Endothelial cell (in vitro differentiated cells): ENCODE data around the gene UNC93B1. TPM values are rescaled to one million over a fixed set of nuclear protein-coding genes. Genes with fewer than 3 reads are reported as not detected.

Experiments
- DNase-seq: peaks from one replicate; pipeline ENCODE4 v3.0.0; 2021; ENCODE audit warnings: low spot score
- H3K27ac Mint-ChIP-seq: one replicate; pipeline ENCODE4 v1.8.0; 2021; ENCODE audit warnings: mixed read lengths, inconsistent platforms; ENCODE audit not compliant: unreplicated experiment
- H3K27me3 Mint-ChIP-seq: one replicate; pipeline ENCODE4 v1.8.0; 2021; ENCODE audit warnings: mild to moderate bottlenecking, moderate library complexity, mixed read lengths, inconsistent platforms; ENCODE audit not compliant: unreplicated experiment
- H3K36me3 Mint-ChIP-seq: one replicate; pipeline ENCODE4 v1.8.0; 2021; ENCODE audit warnings: mild to moderate bottlenecking, low read depth, mixed read lengths, inconsistent platforms; ENCODE audit not compliant: unreplicated experiment
- H3K4me1 Mint-ChIP-seq: one replicate; pipeline ENCODE4 v1.8.0; 2021; ENCODE audit warnings: mild to moderate bottlenecking, mixed read lengths, inconsistent platforms; ENCODE audit not compliant: unreplicated experiment
- H3K4me3 Mint-ChIP-seq: one replicate; pipeline ENCODE4 v1.8.0; 2021; ENCODE audit warnings: mild to moderate bottlenecking, mixed read lengths, inconsistent platforms; ENCODE audit not compliant: unreplicated experiment
- H3K9me3 Mint-ChIP-seq: one replicate; pipeline ENCODE4 v1.8.0; 2021; ENCODE audit warnings: mixed read lengths, inconsistent platforms; ENCODE audit not compliant: unreplicated experiment
- total RNA-seq: library from RNA; stranded (reverse); fragmentation: NEBNext Ultra II Directional; extraction: Animal tissue kit (Norgen Biotek cat#: 25700); gene quantifications from one replicate; pipeline ENCODE4 v1.2.1, GENCODE V29; 2021; ENCODE audit not compliant: unreplicated experiment
- TF ChIP-seq, protein P1 (sequence below): fragments of 200-600 bp; sonication (generic); IDR thresholded peaks from one replicate; pipeline ENCODE4 v1.5.0; 2021; ENCODE audit warnings: antibody characterized with exemption; ENCODE audit not compliant: unreplicated experiment

Gene UNC93B1
- total RNA-seq, 1 donor from 2014 or later = 13.1 TPM

GRCh38 chr11:68039526-68040086 is 35.7 kb upstream of the UNC93B1 start:
- no peak for DNase-seq
- Mint-ChIP-seq H3K27me3 (peaks cover 7% of the 10 kb centered on the region), H3K4me3 (peak overlapping the region; percentile 83), H3K4me1 (peaks cover 16% of the 10 kb centered on the region), H3K27ac (peak overlapping the region; percentile 80), H3K9me3 (no peaks in the 10 kb centered on the region), H3K36me3 (peaks cover 3% of the 10 kb centered on the region)
- TF ChIP-seq, protein P1, sequence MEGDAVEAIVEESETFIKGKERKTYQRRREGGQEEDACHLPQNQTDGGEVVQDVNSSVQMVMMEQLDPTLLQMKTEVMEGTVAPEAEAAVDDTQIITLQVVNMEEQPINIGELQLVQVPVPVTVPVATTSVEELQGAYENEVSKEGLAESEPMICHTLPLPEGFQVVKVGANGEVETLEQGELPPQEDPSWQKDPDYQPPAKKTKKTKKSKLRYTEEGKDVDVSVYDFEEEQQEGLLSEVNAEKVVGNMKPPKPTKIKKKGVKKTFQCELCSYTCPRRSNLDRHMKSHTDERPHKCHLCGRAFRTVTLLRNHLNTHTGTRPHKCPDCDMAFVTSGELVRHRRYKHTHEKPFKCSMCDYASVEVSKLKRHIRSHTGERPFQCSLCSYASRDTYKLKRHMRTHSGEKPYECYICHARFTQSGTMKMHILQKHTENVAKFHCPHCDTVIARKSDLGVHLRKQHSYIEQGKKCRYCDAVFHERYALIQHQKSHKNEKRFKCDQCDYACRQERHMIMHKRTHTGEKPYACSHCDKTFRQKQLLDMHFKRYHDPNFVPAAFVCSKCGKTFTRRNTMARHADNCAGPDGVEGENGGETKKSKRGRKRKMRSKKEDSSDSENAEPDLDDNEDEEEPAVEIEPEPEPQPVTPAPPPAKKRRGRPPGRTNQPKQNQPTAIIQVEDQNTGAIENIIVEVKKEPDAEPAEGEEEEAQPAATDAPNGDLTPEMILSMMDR = no peak

GRCh38 chr11:68038718-68039525 is 35.0 kb upstream of the UNC93B1 start, which contains the start of gene TCIRG1:
TCIRG1 (plus strand) TSS chr11:68039025; CDS start chr11:68041272, 2,247 bp downstream.
- H3K9me3 Mint-ChIP-seq = no peaks in the 10 kb centered on the region
- TF ChIP-seq, protein P1 = no peak
- peaks cover 7% of the 10 kb centered on the region for H3K27me3 Mint-ChIP-seq
- H3K36me3 Mint-ChIP-seq = peaks cover 3% of the 10 kb centered on the region
- peak within 1 kb of the TSS; percentile 80 for H3K27ac Mint-ChIP-seq
- H3K4me1 Mint-ChIP-seq = peaks cover 16% of the 10 kb centered on the region
- H3K4me3 Mint-ChIP-seq = peak within 1 kb of the TSS; percentile 83
- peak; percentile 72 for DNase-seq

- no peak for DNase-seq
- Mint-ChIP-seq H3K27ac (no peak overlapping the region), H3K36me3 (peaks cover 3% of the 10 kb centered on the region), H3K27me3 (peaks cover 7% of the 10 kb centered on the region), H3K9me3 (no peaks in the 10 kb centered on the region), H3K4me3 (no peak overlapping the region), H3K4me1 (peaks cover 16% of the 10 kb centered on the region)
- TF ChIP-seq, protein P1 = no peak
These were observed 34.4 kb upstream of the UNC93B1 start for GRCh38 chr11:68038226-68038717.

- Mint-ChIP-seq H3K4me1 (peaks cover 16% of the 10 kb centered on the region), H3K27ac (peak overlapping the region; percentile 52), H3K4me3 (peak overlapping the region; percentile 42), H3K36me3 (peaks cover 3% of the 10 kb centered on the region), H3K9me3 (no peaks in the 10 kb centered on the region), H3K27me3 (peaks cover 7% of the 10 kb centered on the region)
- no peak for DNase-seq
- TF ChIP-seq, protein P1 = no peak
These were observed 33.7 kb upstream of the UNC93B1 start for GRCh38 chr11:68037411-68038225.
